ENCODE results near the gene SPACA1.

SPACA1 gene

GRCh38 chr6:88105741-88106340, 58.2 kb downstream of the SPACA1 start:
- DNase-seq: no peak

GRCh38 chr6:88107241-88107640, 59.6 kb downstream of the SPACA1 start:
- DNase-seq: no peak

GRCh38 chr6:88111991-88112390, 64.3 kb downstream of the SPACA1 start:
- DNase-seq: no peak

- DNase-seq: no peak
Observed at GRCh38 chr6:88114838-88115237, 67.2 kb downstream of the SPACA1 start.

GRCh38 chr6:88115307-88115706, 67.7 kb downstream of the SPACA1 start:
- DNase-seq: no peak

GRCh38 chr6:88116276-88116675, 68.6 kb downstream of the SPACA1 start:
- no peak for DNase-seq

Data from NCI-H226 (cell line).